H7 (cell line): ENCODE data around the gene SPTBN5. TPM values are rescaled to one million over a fixed set of nuclear protein-coding genes. Genes with fewer than 3 reads are reported as not detected.

Experiments
- DNase-seq: peaks from one replicate; pipeline ENCODE4 v3.0.0; 2012
- H3K27me3 ChIP-seq: 2 replicates; pipeline ENCODE4 v1.6.0; 2011; ENCODE audit warnings: mild to moderate bottlenecking, low read length; ENCODE audit not compliant: control insufficient read depth, insufficient read depth
- H3K36me3 ChIP-seq: replicated peaks from 2 replicates; pipeline ENCODE4 v1.5.1; 2011; ENCODE audit warnings: low read length; ENCODE audit not compliant: control insufficient read depth, insufficient read depth
- H3K4me3 ChIP-seq: 2 replicates; pipeline ENCODE4 v1.5.1; 2011; ENCODE audit warnings: low read depth, mild to moderate bottlenecking, control low read depth, low read length, moderate library complexity; ENCODE audit not compliant: insufficient read depth
- total RNA-seq: library from RNA; depleted of rRNA; stranded (reverse); fragments of >200 nt; shearing (Covaris generic); gene quantifications from 2 replicates; pipeline ENCODE4 v1.2.3, GENCODE V29; 2014

SPTBN5 gene
- total RNA-seq, 1 experiment from 2014 or later, result 0.17 TPM

GRCh38 chr15:41901431-41901830 is 7.6 kb upstream of the SPTBN5 start:
- no peak for DNase-seq
- H3K36me3 ChIP-seq, result peaks cover 1% of the 10 kb centered on the region; the same call in 1 of the 2 replicates
- no peak overlapping the region for H3K4me3 ChIP-seq

GRCh38 chr15:41900526-41901380 is 6.9 kb upstream of the SPTBN5 start:
- Histone ChIP-seq H3K27me3 (no peaks in the 10 kb centered on the region), H3K36me3 (peaks cover 1% of the 10 kb centered on the region; the same call in 1 of the 2 replicates), H3K4me3 (no peak overlapping the region)
- DNase-seq, result no peak

More at GRCh38 chr15:41901431-41901830, 7.6 kb upstream of the SPTBN5 start:
- H3K27me3 ChIP-seq, result no peaks in the 10 kb centered on the region

GRCh38 chr15:41899854-41900442 is 6.1 kb upstream of the SPTBN5 start:
- H3K27me3 ChIP-seq, result no peaks in the 10 kb centered on the region
- H3K4me3 ChIP-seq, result no peak overlapping the region
- peak; percentile 54 for DNase-seq
- peaks cover 1% of the 10 kb centered on the region; the same call in 1 of the 2 replicates for H3K36me3 ChIP-seq

GRCh38 chr15:41897363-41897799 is 3.5 kb upstream of the SPTBN5 start:
- Histone ChIP-seq H3K4me3 (no peak overlapping the region), H3K36me3 (peaks cover 1% of the 10 kb centered on the region; the same call in 1 of the 2 replicates), H3K27me3 (no peaks in the 10 kb centered on the region)
- DNase-seq, result peak; percentile 60

- Histone ChIP-seq H3K4me3 (no peak overlapping the region), H3K36me3 (peaks cover 1% of the 10 kb centered on the region; the same call in 1 of the 2 replicates), H3K27me3 (no peaks in the 10 kb centered on the region)
- DNase-seq, result peak; percentile 51
Measured at GRCh38 chr15:41896566-41896965, 2.7 kb upstream of the SPTBN5 start.

- no peaks in the 10 kb centered on the region for H3K27me3 ChIP-seq
- H3K4me3 ChIP-seq, result no peak overlapping the region
- H3K36me3 ChIP-seq, result peaks cover 1% of the 10 kb centered on the region; the same call in 1 of the 2 replicates
- no peak for DNase-seq
Measured at GRCh38 chr15:41895957-41896356, 2.1 kb upstream of the SPTBN5 start.

- H3K36me3 ChIP-seq, result peaks cover 1% of the 10 kb centered on the region; the same call in 1 of the 2 replicates
- no peaks in the 10 kb centered on the region for H3K27me3 ChIP-seq
- H3K4me3 ChIP-seq, result no peak overlapping the region
- DNase-seq, result no peak
Measured at GRCh38 chr15:41895491-41895890, 1.6 kb upstream of the SPTBN5 start.

GRCh38 chr15:41894791-41895463 is 1.1 kb upstream of the SPTBN5 start:
- H3K27me3 ChIP-seq, result no peaks in the 10 kb centered on the region
- H3K4me3 ChIP-seq, result no peak overlapping the region
- DNase-seq, result peak; percentile 80
- peaks cover 1% of the 10 kb centered on the region; the same call in 1 of the 2 replicates for H3K36me3 ChIP-seq

- Histone ChIP-seq H3K4me3 (no peak overlapping the region), H3K27me3 (no peaks in the 10 kb centered on the region), H3K36me3 (no peaks in the 10 kb centered on the region; the same call in 1 of the 2 replicates)
- DNase-seq, result no peak
Measured at GRCh38 chr15:41894251-41894790, 468 bp upstream of the SPTBN5 start.

GRCh38 chr15:41892621-41893421 is 1.0 kb downstream of the SPTBN5 start:
- peak; percentile 66 for DNase-seq
- no peaks in the 10 kb centered on the region for H3K36me3 ChIP-seq
- no peaks in the 10 kb centered on the region for H3K27me3 ChIP-seq
- H3K4me3 ChIP-seq, result no peak overlapping the region

GRCh38 chr15:41891946-41892345 is 1.9 kb downstream of the SPTBN5 start:
- Histone ChIP-seq H3K27me3 (no peaks in the 10 kb centered on the region), H3K36me3 (no peaks in the 10 kb centered on the region), H3K4me3 (no peak overlapping the region)
- DNase-seq, result no peak

GRCh38 chr15:41891226-41891625 is 2.6 kb downstream of the SPTBN5 start:
- DNase-seq, result peak; percentile 62
- no peak overlapping the region for H3K4me3 ChIP-seq
- no peaks in the 10 kb centered on the region for H3K36me3 ChIP-seq
- no peaks in the 10 kb centered on the region for H3K27me3 ChIP-seq

GRCh38 chr15:41890050-41890690 is 3.7 kb downstream of the SPTBN5 start:
- H3K36me3 ChIP-seq, result no peaks in the 10 kb centered on the region
- H3K4me3 ChIP-seq, result no peak overlapping the region
- H3K27me3 ChIP-seq, result no peaks in the 10 kb centered on the region
- DNase-seq, result no peak
